Measurements from ENCODE around the gene PDF. TPM values are rescaled to one million over a fixed set of nuclear protein-coding genes. Genes with fewer than 3 reads are reported as not detected.
A peak's percentile ranks its signal among the peaks of the same experiment; 100 is the strongest.

PDF gene, protein sequence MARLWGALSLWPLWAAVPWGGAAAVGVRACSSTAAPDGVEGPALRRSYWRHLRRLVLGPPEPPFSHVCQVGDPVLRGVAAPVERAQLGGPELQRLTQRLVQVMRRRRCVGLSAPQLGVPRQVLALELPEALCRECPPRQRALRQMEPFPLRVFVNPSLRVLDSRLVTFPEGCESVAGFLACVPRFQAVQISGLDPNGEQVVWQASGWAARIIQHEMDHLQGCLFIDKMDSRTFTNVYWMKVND
- 8.6 and 17.5 TPM in 2 replicates for total RNA-seq (2012; rRNA removed)

DNA sequence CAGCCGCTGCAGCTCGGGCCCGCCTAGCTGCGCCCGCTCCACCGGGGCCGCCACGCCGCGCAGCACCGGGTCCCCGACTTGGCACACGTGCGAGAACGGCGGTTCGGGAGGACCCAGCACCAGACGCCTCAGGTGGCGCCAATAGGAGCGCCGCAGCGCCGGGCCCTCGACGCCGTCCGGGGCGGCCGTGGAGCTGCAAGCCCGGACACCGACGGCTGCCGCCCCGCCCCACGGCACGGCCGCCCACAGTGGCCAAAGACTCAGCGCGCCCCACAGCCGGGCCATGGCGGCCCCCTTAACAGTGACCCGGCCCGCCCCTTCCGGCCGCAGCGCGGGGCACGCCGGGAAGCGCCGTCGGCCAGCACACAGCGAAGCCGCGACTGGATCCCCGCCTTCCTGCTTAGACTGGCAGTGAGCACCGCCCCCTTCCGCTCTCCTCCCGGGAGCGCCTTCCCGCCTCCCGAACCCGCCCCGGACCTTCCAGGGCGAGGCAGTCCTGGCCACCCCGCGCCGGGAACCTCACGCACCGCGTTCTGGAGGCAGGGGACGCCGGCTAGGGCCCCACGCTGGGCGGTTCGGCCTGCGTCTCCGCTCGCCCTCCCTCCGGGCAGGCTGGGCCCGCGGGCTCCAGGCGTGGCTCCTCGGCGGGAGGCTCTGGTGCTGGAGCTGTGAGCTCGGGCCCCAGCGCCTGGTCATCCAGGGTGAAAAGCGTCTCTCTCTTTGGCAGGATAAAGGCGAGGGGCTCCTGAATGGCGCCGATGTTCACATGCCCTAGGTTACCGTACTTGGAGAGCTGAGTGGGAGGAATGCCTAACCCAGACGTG, at the start of gene PDF:
PDF (minus strand) TSS at position 303 of the 824 bp plus-strand sequence; CDS start at position 285, 18 bp downstream.
- Histone ChIP-seq H3K27me3 (ENCODE audit: control insufficient read depth, insufficient read depth, low read length) (no peaks in the 10 kb centered on the region), H3K4me3 (ENCODE audit: low read length) (peak within 1 kb of the TSS; percentile 92), H3K4me2 (ENCODE audit: low read length) (peak within 1 kb of the TSS; percentile 99), H3K36me3 (ENCODE audit: insufficient read depth, low read length) (peaks cover 47% of the 10 kb centered on the region), H3K4me1 (ENCODE audit: control insufficient read depth, insufficient read depth, low read length) (peaks cover 32% of the 10 kb centered on the region), H3K9ac (ENCODE audit: low read depth, low read length) (peak within 1 kb of the TSS; percentile 92), H3K9me3 (replicated peaks; ENCODE audit: low read length) (no peaks in the 10 kb centered on the region)

DNA sequence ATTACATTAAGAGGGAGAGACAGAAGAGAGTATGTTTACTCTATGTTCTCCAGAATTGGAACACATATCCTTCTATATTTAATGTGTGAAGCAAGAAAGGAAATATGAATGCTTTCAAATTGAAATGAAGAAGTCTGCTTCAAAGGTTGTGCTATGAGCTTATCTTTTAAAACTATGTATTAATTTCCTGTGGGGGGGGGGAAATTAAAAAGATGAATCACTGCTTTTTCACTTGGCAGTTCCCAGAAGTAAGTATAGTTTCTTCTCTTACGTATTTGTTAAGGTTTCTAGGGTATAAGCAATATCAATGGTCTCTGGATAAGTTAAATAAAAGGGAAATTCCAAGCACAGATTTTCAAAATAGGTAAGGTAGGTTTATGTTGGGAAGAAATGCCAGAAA, 48.4 kb upstream of the PDF start:
- H3K9me3 ChIP-seq (replicated peaks; ENCODE audit: low read length), result no peaks in the 10 kb centered on the region
- no peaks in the 10 kb centered on the region for H3K27me3 ChIP-seq (ENCODE audit: control insufficient read depth, insufficient read depth, low read length)
- no peak overlapping the region for H3K4me3 ChIP-seq (ENCODE audit: low read length)
- no peaks in the 10 kb centered on the region for H3K4me1 ChIP-seq (ENCODE audit: control insufficient read depth, insufficient read depth, low read length)
- peaks cover 55% of the 10 kb centered on the region for H3K36me3 ChIP-seq (ENCODE audit: insufficient read depth, low read length)
- H3K4me2 ChIP-seq (ENCODE audit: low read length), result no peak overlapping the region
- H3K9ac ChIP-seq (ENCODE audit: low read depth, low read length), result no peak overlapping the region

DNA sequence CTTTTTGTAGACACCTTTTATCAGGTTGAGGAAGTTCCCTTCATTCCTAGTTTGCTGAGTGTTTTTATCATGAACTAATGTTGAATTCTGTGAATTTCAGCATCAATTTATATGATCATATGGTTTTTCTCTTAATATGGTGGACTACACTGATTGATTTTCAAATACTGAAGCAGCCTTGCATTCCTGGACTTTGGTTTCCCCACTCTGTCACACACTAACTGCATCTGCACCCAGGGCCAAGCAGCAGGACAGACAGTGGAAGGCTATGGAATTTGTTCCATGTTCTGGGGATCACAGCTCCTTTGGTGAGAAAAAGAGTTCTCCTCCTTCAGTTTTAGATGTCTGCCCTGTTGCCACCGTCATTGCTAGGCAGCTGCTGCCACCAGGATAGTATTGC, 47.6 kb upstream of the PDF start:
- no peak overlapping the region for H3K4me3 ChIP-seq (ENCODE audit: low read length)
- no peaks in the 10 kb centered on the region for H3K9me3 ChIP-seq (replicated peaks; ENCODE audit: low read length)
- no peaks in the 10 kb centered on the region for H3K27me3 ChIP-seq (ENCODE audit: control insufficient read depth, insufficient read depth, low read length)
- peaks cover 50% of the 10 kb centered on the region for H3K36me3 ChIP-seq (ENCODE audit: insufficient read depth, low read length)
- H3K4me2 ChIP-seq (ENCODE audit: low read length), result no peak overlapping the region
- no peak overlapping the region for H3K9ac ChIP-seq (ENCODE audit: low read depth, low read length)
- H3K4me1 ChIP-seq (ENCODE audit: control insufficient read depth, insufficient read depth, low read length), result no peaks in the 10 kb centered on the region

DNA sequence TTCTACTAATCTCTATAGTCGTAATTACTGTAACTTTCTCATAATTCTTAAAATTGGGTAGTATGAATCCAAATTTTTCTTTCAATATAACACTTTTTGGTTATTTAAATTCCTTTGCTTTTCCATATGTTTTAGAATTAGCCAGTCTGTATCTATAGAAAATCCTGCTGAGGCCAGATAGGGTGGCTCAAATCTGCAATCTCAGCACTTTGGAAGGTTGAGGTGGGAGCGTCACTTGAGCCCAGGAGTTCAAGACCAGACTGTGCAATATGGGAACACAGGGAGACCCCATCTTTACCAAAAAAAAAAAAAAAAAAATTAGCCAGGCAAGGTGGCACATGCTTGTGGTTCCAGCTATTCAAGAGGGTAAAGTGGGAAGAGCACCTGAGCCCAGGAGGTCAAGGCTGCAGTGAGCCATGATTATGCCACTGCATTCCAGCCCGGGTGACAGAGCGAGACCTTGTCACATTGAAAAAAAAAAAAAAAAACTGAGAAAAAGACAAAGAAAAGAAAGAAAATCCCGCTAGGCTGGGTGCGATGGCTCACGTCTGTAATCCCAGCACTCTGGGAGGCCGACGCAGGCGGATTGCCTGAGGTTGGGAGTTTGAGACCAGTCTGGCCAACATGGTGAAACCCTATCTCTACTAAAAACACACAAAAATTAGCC, 46.1 kb upstream of the PDF start:
- Histone ChIP-seq H3K4me3 (ENCODE audit: low read length) (no peak overlapping the region), H3K9me3 (replicated peaks; ENCODE audit: low read length) (no peaks in the 10 kb centered on the region), H3K27me3 (ENCODE audit: control insufficient read depth, insufficient read depth, low read length) (no peaks in the 10 kb centered on the region), H3K9ac (ENCODE audit: low read depth, low read length) (no peak overlapping the region), H3K36me3 (ENCODE audit: insufficient read depth, low read length) (peaks cover 39% of the 10 kb centered on the region), H3K4me2 (ENCODE audit: low read length) (no peak overlapping the region), H3K4me1 (ENCODE audit: control insufficient read depth, insufficient read depth, low read length) (no peaks in the 10 kb centered on the region)

DNA sequence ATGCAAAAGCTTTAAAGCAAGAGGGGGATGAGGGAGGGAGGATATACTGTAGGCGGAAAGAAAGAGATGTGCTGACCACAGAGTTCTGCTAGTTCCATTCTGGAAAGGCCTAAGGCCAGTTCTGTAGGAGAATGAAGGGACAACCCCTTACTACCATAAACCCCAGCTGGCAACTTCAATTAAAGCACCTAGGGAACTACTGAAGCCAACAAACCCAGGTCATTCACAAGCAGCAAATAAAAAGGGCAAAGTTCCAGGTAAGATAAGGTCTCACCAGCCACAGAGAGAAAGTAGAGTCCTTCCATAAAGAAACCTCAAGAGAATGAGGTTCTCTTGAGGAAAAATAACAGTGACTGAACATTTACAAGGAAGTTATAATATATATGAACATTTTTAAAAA, 42.6 kb upstream of the PDF start:
- no peaks in the 10 kb centered on the region for H3K27me3 ChIP-seq (ENCODE audit: control insufficient read depth, insufficient read depth, low read length)
- peaks cover 2% of the 10 kb centered on the region for H3K4me1 ChIP-seq (ENCODE audit: control insufficient read depth, insufficient read depth, low read length)
- H3K4me3 ChIP-seq (ENCODE audit: low read length), result no peak overlapping the region
- H3K36me3 ChIP-seq (ENCODE audit: insufficient read depth, low read length), result peaks cover 39% of the 10 kb centered on the region
- no peak overlapping the region for H3K4me2 ChIP-seq (ENCODE audit: low read length)
- H3K9me3 ChIP-seq (replicated peaks; ENCODE audit: low read length), result no peaks in the 10 kb centered on the region
- H3K9ac ChIP-seq (ENCODE audit: low read depth, low read length), result no peak overlapping the region

DNA sequence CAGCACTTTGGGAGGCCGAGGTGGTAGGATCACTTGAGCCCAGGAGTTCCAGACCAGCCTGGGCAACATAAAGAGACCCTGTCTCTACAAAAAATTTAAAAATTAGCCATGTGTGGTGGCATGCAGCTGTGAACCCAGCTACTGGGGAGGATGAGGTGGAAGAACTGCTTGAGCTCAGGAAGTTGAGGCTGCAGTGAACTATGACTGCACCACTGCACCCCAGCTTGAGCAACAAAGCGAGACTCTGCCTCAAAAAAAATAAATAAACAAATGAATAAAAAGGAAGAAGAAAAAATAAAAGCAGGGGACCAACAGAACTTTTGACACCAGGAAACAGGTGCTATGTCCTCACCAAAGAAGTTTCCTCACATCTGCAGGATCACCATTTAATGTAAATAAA, 41.2 kb upstream of the PDF start:
- Histone ChIP-seq H3K4me1 (ENCODE audit: control insufficient read depth, insufficient read depth, low read length) (peaks cover 7% of the 10 kb centered on the region), H3K36me3 (ENCODE audit: insufficient read depth, low read length) (peaks cover 46% of the 10 kb centered on the region)

GRCh38 chr16:69368866-69369265, 38.5 kb upstream of the PDF start:
- H3K9me3 ChIP-seq (replicated peaks; ENCODE audit: low read length), result no peaks in the 10 kb centered on the region
- H3K27me3 ChIP-seq (ENCODE audit: control insufficient read depth, insufficient read depth, low read length), result no peaks in the 10 kb centered on the region
- H3K4me2 ChIP-seq (ENCODE audit: low read length), result no peak overlapping the region
- peaks cover 7% of the 10 kb centered on the region for H3K4me1 ChIP-seq (ENCODE audit: control insufficient read depth, insufficient read depth, low read length)
- peaks cover 62% of the 10 kb centered on the region for H3K36me3 ChIP-seq (ENCODE audit: insufficient read depth, low read length)
- no peak overlapping the region for H3K9ac ChIP-seq (ENCODE audit: low read depth, low read length)
- no peak overlapping the region for H3K4me3 ChIP-seq (ENCODE audit: low read length)

More for the DNA sequence above, 41.2 kb upstream of the PDF start:
- H3K4me3 ChIP-seq (ENCODE audit: low read length), result no peak overlapping the region
- H3K9ac ChIP-seq (ENCODE audit: low read depth, low read length), result no peak overlapping the region
- H3K27me3 ChIP-seq (ENCODE audit: control insufficient read depth, insufficient read depth, low read length), result no peaks in the 10 kb centered on the region
- H3K4me2 ChIP-seq (ENCODE audit: low read length), result no peak overlapping the region
- no peaks in the 10 kb centered on the region for H3K9me3 ChIP-seq (replicated peaks; ENCODE audit: low read length)

DNA sequence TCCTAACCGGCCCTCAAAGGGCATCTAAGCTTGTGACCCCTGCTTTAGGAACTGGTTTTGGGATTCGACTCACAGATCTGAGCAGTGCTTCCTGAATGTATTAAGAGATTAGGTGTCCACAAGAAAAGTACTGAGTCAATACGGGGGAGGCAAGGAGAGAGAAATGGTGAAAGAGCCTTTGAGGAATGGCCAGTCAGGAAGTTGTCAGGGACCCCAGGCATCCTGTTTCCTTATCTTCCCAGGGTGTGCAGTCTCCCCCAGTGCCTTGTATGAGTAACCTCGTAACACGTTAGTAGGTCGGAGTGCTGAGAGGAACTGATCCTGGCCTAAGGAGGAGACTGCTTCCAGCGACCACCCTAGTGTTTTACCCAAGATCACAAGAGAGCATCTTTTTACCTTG, 37.6 kb upstream of the PDF start:
- no peak overlapping the region for H3K9ac ChIP-seq (ENCODE audit: low read depth, low read length)
- no peak overlapping the region for H3K4me3 ChIP-seq (ENCODE audit: low read length)
- peaks cover 7% of the 10 kb centered on the region for H3K4me1 ChIP-seq (ENCODE audit: control insufficient read depth, insufficient read depth, low read length)
- H3K27me3 ChIP-seq (ENCODE audit: control insufficient read depth, insufficient read depth, low read length), result no peaks in the 10 kb centered on the region
- peaks cover 60% of the 10 kb centered on the region for H3K36me3 ChIP-seq (ENCODE audit: insufficient read depth, low read length)
- no peak overlapping the region for H3K4me2 ChIP-seq (ENCODE audit: low read length)
- H3K9me3 ChIP-seq (replicated peaks; ENCODE audit: low read length), result no peaks in the 10 kb centered on the region

DNA sequence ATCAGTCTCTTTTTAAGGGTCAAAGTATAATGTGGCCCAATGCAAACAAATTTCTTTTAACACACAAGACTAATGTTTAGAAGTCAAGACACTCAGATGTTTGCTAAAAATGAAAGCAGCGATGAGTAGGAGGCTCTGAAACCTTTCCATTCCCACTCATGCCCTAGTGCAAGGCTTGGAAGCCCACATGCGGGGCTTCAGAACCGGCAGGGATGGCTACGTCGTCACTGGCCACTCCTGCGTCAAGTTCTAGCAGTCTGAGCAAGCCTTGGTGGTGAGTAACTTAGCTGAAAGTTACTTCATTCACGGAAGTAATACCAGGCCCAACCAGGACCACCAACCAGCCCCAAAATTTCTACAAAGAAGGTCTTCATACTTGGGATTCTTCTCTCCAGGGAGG, 36.0 kb upstream of the PDF start:
- no peaks in the 10 kb centered on the region for H3K27me3 ChIP-seq (ENCODE audit: control insufficient read depth, insufficient read depth, low read length)

DNA sequence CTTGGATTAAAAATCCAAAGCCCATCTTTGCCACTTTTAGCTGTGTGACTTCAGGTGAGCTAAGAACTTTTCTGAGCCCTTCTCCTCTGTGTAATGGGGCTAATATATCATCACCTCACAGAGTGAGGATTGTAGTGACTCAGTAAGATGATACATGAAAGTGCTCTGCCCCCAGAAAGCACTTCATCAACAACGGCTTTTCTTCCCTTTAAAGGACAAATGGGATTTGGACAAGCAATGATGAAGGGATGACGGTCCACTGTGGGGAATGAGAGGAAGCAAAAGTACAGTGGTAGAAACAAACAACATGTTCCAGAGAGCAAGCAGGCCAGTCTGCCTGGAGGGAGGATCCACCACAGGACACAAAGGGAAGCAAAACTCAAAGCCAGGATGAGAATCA, 35.5 kb upstream of the PDF start:
- Histone ChIP-seq H3K9ac (ENCODE audit: low read depth, low read length) (peak overlapping the region; percentile 9), H3K27me3 (ENCODE audit: control insufficient read depth, insufficient read depth, low read length) (no peaks in the 10 kb centered on the region), H3K4me3 (ENCODE audit: low read length) (no peak overlapping the region), H3K9me3 (replicated peaks; ENCODE audit: low read length) (no peaks in the 10 kb centered on the region), H3K36me3 (ENCODE audit: insufficient read depth, low read length) (peaks cover 55% of the 10 kb centered on the region), H3K4me2 (ENCODE audit: low read length) (no peak overlapping the region), H3K4me1 (ENCODE audit: control insufficient read depth, insufficient read depth, low read length) (peaks cover 7% of the 10 kb centered on the region)

More for the DNA sequence above, 36.0 kb upstream of the PDF start:
- Histone ChIP-seq H3K4me1 (ENCODE audit: control insufficient read depth, insufficient read depth, low read length) (peaks cover 7% of the 10 kb centered on the region), H3K36me3 (ENCODE audit: insufficient read depth, low read length) (peaks cover 57% of the 10 kb centered on the region), H3K9ac (ENCODE audit: low read depth, low read length) (peak overlapping the region; percentile 9), H3K4me3 (ENCODE audit: low read length) (no peak overlapping the region), H3K9me3 (replicated peaks; ENCODE audit: low read length) (no peaks in the 10 kb centered on the region), H3K4me2 (ENCODE audit: low read length) (no peak overlapping the region)

GRCh38 chr16:69364088-69364487, 33.7 kb upstream of the PDF start:
- Histone ChIP-seq H3K4me1 (ENCODE audit: control insufficient read depth, insufficient read depth, low read length) (peaks cover 7% of the 10 kb centered on the region), H3K27me3 (ENCODE audit: control insufficient read depth, insufficient read depth, low read length) (no peaks in the 10 kb centered on the region), H3K4me3 (ENCODE audit: low read length) (no peak overlapping the region), H3K36me3 (ENCODE audit: insufficient read depth, low read length) (peaks cover 40% of the 10 kb centered on the region), H3K4me2 (ENCODE audit: low read length) (no peak overlapping the region), H3K9me3 (replicated peaks; ENCODE audit: low read length) (no peaks in the 10 kb centered on the region), H3K9ac (ENCODE audit: low read depth, low read length) (no peak overlapping the region)
